Uterus (tissue), 4 donors: Measurements from ENCODE around the gene IGF1R. TPM values are rescaled to one million over a fixed set of nuclear protein-coding genes. Genes with fewer than 3 reads are reported as not detected.

ENCODE experiments used
- DNase-seq, 2 donors: peaks; one replicate each; pipeline ENCODE4 v3.0.0-alpha.2; 2019 to 2020
- H3K27ac ChIP-seq, 2 donors: fragments of 200-600 bp; sonication (generic); 1 replicate in 1 of 2; 2 replicates in 1 of 2; pipeline ENCODE4 v1.5.1; 2016 to 2018
- H3K27me3 ChIP-seq, 2 donors: fragments of 200-600 bp; sonication (generic); one replicate each; pipeline ENCODE4 v1.5.1; 2018 to 2019; ENCODE audit warnings: control low read depth in 1 of 2
- H3K36me3 ChIP-seq, 2 donors: fragments of 200-600 bp; sonication (generic); one replicate each; pipeline ENCODE4 v1.5.1; 2019; ENCODE audit warnings: control low read depth in 1 of 2
- H3K4me1 ChIP-seq, 2 donors: fragments of 200-600 bp; sonication (generic); one replicate each; pipeline ENCODE4 v1.5.1; 2018 to 2019; ENCODE audit warnings: control low read depth in 1 of 2
- H3K4me3 ChIP-seq, 2 donors: fragments of 200-600 bp; sonication (generic); 1 replicate in 1 of 2; 2 replicates in 1 of 2; pipeline ENCODE4 v1.5.1; 2018 to 2019; ENCODE audit warnings: mild to moderate bottlenecking in 1 of 2
- H3K9me3 ChIP-seq, 2 donors: fragments of 200-600 bp; sonication (generic); one replicate each; pipeline ENCODE4 v1.5.1; 2019; ENCODE audit warnings: control low read depth in 1 of 2
- CTCF ChIP-seq, 4 experiments: fragments of 200-600 bp in 2 of 4; fragments of 450-650 bp in 2 of 4; sonication (generic) in 2 of 4; IDR thresholded peaks; one replicate each; pipeline ENCODE4 v1.5.1; 2016 to 2019; ENCODE audit warnings: antibody characterized with exemption in 4 of 4, mild to moderate bottlenecking in 2 of 4, moderate library complexity in 1 of 4
- POLR2A ChIP-seq, 2 donors: fragments of 450-650 bp; IDR thresholded peaks; one replicate each; pipeline ENCODE4 v1.6.1; 2016; ENCODE audit warnings: antibody characterized with exemption in 2 of 2, mild to moderate bottlenecking in 1 of 2, moderate library complexity in 1 of 2
- intact Hi-C: fragments of 100-400 bp; cut with DNase I; formaldehyde crosslinking; loops from one replicate; pipeline ENCODE4 v1.15.1; 2023; ENCODE audit warnings: low total_unique reads
- microRNA-seq: library from miRNA; unstranded; fragments of <30 nt; microRNA quantifications from one replicate; pipeline ENCODE4, GENCODE V29; 2016; ENCODE audit warnings: borderline microRNAs expressed, borderline replicate concordance
- small RNA-seq: library from RNA; depleted of rRNA; stranded (forward); fragments of <200 nt; gene quantifications from one replicate; pipeline ENCODE3, GENCODE V24; 2016
- total RNA-seq, 4 donors: library from RNA; depleted of rRNA in 3 of 4; stranded (reverse); fragments of >200 nt in 3 of 4; gene quantifications; one replicate each; pipeline versions ENCODE4 v1.1.0 to v1.2.4, GENCODE V29; 2014 to 2023
- donor health status: DM: yes; HTN: yes; CAD: no.

The IGF1R gene
- total RNA-seq, 4 donors from 2014 or later = 30.0 to 95.2 (median 57.5) TPM

- DNase-seq = no peak
Observed at GRCh38 chr15:99006146-99006545, 357.8 kb downstream of the IGF1R start.

DNA sequence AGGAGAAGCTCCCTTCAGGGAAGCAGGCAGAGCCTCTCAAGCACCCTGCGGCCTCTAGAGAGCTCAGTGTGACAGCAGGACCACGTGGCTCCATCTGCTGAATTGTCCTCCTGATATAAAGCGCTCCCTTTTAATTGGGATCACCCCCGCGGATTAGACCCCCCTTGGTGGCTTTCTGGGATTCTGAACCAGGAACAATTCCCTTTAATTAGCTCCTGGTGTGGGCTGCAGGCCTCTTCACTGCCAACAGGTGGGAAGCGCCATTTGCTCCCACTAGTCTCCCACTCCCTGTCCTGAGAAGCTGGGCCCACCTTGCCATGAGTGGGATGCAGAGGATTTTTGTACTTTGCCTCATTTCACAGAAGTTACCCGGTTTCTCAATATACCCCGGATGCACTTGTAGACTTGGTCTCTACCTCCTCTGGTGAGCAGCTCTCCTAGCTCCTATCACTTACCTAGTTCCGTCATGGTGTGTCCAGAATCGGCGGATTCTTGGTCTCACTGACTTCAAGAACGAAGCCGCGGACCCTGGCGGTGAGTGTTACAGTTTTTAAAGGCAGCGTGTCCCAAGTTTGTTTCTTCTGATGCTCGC is 358.7 kb downstream of the IGF1R start:
- Histone ChIP-seq H3K4me3 (no peak overlapping the region), H3K36me3 (no peaks in the 10 kb centered on the region), H3K9me3 (no peaks in the 10 kb centered on the region), H3K27me3 (no peaks in the 10 kb centered on the region), H3K4me1 (no peaks in the 10 kb centered on the region), H3K27ac (no peak overlapping the region)
- no peak for TF ChIP-seq POLR2A (IDR thresholded peaks at IDR 0.05)
- no peak for TF ChIP-seq CTCF (IDR thresholded peaks at IDR 0.05)
- DNase-seq = no peak
- intact Hi-C loops = no loop called here

More at GRCh38 chr15:99006146-99006545, 357.8 kb downstream of the IGF1R start:
- no peaks in the 10 kb centered on the region for H3K4me1 ChIP-seq
- no peak overlapping the region for H3K4me3 ChIP-seq
- H3K36me3 ChIP-seq = no peaks in the 10 kb centered on the region
- no peaks in the 10 kb centered on the region for H3K9me3 ChIP-seq
- no peaks in the 10 kb centered on the region for H3K27me3 ChIP-seq
- TF ChIP-seq CTCF (IDR thresholded peaks at IDR 0.05) = no peak
- TF ChIP-seq POLR2A (IDR thresholded peaks at IDR 0.05) = no peak
- no peak overlapping the region for H3K27ac ChIP-seq
- intact Hi-C loops = no loop called here

- no peak for DNase-seq
- Histone ChIP-seq H3K4me1 (no peaks in the 10 kb centered on the region), H3K9me3 (no peaks in the 10 kb centered on the region), H3K27ac (no peak overlapping the region), H3K27me3 (no peaks in the 10 kb centered on the region), H3K4me3 (no peak overlapping the region), H3K36me3 (no peaks in the 10 kb centered on the region)
- TF ChIP-seq POLR2A (IDR thresholded peaks at IDR 0.05) = no peak
- TF ChIP-seq CTCF (IDR thresholded peaks at IDR 0.05) = no peak
- intact Hi-C loops = no loop called here
Observed at GRCh38 chr15:99009741-99010330, 361.5 kb downstream of the IGF1R start.

- Histone ChIP-seq H3K4me3 (no peak overlapping the region), H3K4me1 (peaks cover 0 to 4% of the 10 kb centered on the region in 2 donors), H3K36me3 (no peaks in the 10 kb centered on the region), H3K9me3 (no peaks in the 10 kb centered on the region), H3K27me3 (no peaks in the 10 kb centered on the region), H3K27ac (no peak overlapping the region)
- intact Hi-C loops = no loop called here
- no peak for DNase-seq
- TF ChIP-seq CTCF (IDR thresholded peaks at IDR 0.05) (no peak), POLR2A (IDR thresholded peaks at IDR 0.05) (no peak)
Observed at GRCh38 chr15:99010768-99011167, 362.4 kb downstream of the IGF1R start.

Small RNA genes lying within 50 kb of the gene (microRNA-seq; reads per million reads assigned to microRNA genes)
- gene MIR4714 = not detected

Small RNA genes lying within 50 kb of the gene (small RNA-seq; reads per million reads assigned to genes)
- gene MIR4714 = not detected
